ENCODE data around the gene FAM187B. TPM values are rescaled to one million over a fixed set of nuclear protein-coding genes. Genes with fewer than 3 reads are reported as not detected.
A peak's percentile ranks its signal among the peaks of the same experiment; 100 is the strongest.

The FAM187B gene
- under 1 TPM in 2 of 9 donors, not detected in 7; 0.06 to 0.18 TPM for total RNA-seq
- polyA plus RNA-seq = under 1 TPM in 2 of 3 donors, not detected in 1; 0.13 to 0.48 TPM
- long read RNA-seq, donor 1 = 0 reads
- long read RNA-seq, donor 2 = 0 reads
- long read RNA-seq, donor 3 = 0 reads
- long read RNA-seq, donor 4 = 0 reads
- long read RNA-seq, donor 5 = 0 reads
- long read RNA-seq, donor 6 = 0 reads
- long read RNA-seq, donor 7 = 0 reads
- long read RNA-seq, donor 8, partial matches to known transcripts = 97 of 97 reads
- long read RNA-seq, donor 8, other reads (novel, unspliced or antisense) = 0 of 97 reads
- long read RNA-seq, donor 9 = 0 reads
- long read RNA-seq, donor 10 = 0 reads

- intact Hi-C loops (cut with DNase I) = no loop called here
- TF ChIP-seq, protein P1, sequence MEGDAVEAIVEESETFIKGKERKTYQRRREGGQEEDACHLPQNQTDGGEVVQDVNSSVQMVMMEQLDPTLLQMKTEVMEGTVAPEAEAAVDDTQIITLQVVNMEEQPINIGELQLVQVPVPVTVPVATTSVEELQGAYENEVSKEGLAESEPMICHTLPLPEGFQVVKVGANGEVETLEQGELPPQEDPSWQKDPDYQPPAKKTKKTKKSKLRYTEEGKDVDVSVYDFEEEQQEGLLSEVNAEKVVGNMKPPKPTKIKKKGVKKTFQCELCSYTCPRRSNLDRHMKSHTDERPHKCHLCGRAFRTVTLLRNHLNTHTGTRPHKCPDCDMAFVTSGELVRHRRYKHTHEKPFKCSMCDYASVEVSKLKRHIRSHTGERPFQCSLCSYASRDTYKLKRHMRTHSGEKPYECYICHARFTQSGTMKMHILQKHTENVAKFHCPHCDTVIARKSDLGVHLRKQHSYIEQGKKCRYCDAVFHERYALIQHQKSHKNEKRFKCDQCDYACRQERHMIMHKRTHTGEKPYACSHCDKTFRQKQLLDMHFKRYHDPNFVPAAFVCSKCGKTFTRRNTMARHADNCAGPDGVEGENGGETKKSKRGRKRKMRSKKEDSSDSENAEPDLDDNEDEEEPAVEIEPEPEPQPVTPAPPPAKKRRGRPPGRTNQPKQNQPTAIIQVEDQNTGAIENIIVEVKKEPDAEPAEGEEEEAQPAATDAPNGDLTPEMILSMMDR (IDR thresholded peaks at IDR 0.05) = no peak
- TF ChIP-seq POLR2A (IDR thresholded peaks at IDR 0.05) = no peak
- Histone ChIP-seq H3K36me3 (replicated peaks in 1 of 2) (no peaks in the 10 kb centered on the region), H3K4me3 (no peak within 1 kb of the TSS), H3K27me3 (no peaks in the 10 kb centered on the region), H3K9me3 (replicated peaks in 1 of 3) (no peaks in the 10 kb centered on the region), H3K4me1 (replicated peaks in 1 of 2) (peaks cover 3 to 4% of the 10 kb centered on the region in 2 donors), H3K27ac (no peak within 1 kb of the TSS)
- DNase-seq = peak in 3 of 7 donors; percentile 6 to 40 (median 13)
- WGBS, 4 donors = 87 to 92% (median 90%) methylated on average over 14 of the region's 14 CpGs
These were observed at the start of gene FAM187B for GRCh38 chr19:35228177-35228930. FAM187B (minus strand) TSS chr19:35228739; CDS start chr19:35228680, 59 bp downstream.

GRCh38 chr19:35276706-35277281, 48.3 kb upstream of the FAM187B start:
- peaks cover 11 to 15% of the 10 kb centered on the region in 2 donors for H3K4me1 ChIP-seq (replicated peaks in 1 of 2)

GRCh38 chr19:35274323-35274722, 45.8 kb upstream of the FAM187B start:
- Histone ChIP-seq H3K4me3 (no peak overlapping the region), H3K36me3 (replicated peaks in 1 of 2) (peaks cover 0 to 82% of the 10 kb centered on the region in 2 donors), H3K4me1 (replicated peaks in 1 of 2) (peaks cover 15 to 19% of the 10 kb centered on the region in 2 donors), H3K27ac (no peak overlapping the region), H3K27me3 (no peaks in the 10 kb centered on the region), H3K9me3 (replicated peaks in 1 of 3) (no peaks in the 10 kb centered on the region)
- DNase-seq = no peak
- no peak for TF ChIP-seq POLR2A (IDR thresholded peaks at IDR 0.05)
- TF ChIP-seq, protein P1 (IDR thresholded peaks at IDR 0.05) = no peak
- 84 to 93% (median 90%) methylated on average over 3 to 5 of the region's 5 CpGs for WGBS, 4 donors
- intact Hi-C loops (cut with DNase I) = loop anchor here in 1 of 2 donors (10.0 kb wide), 1 partner anchor 190 kb away; no protein-coding TSS in a partner anchor

More at GRCh38 chr19:35276706-35277281, 48.3 kb upstream of the FAM187B start:
- H3K27ac ChIP-seq = no peak overlapping the region
- intact Hi-C loops (cut with DNase I) = loop anchor here in 1 of 2 donors (10.0 kb wide), 1 partner anchor 188 kb away; no protein-coding TSS in a partner anchor
- peaks cover 0 to 69% of the 10 kb centered on the region in 2 donors for H3K36me3 ChIP-seq (replicated peaks in 1 of 2)
- H3K4me3 ChIP-seq = no peak overlapping the region
- WGBS, 4 donors = 94 to 96% (median 96%) methylated on average over 18 to 28 of the region's 28 CpGs
- H3K9me3 ChIP-seq (replicated peaks in 1 of 3) = no peaks in the 10 kb centered on the region
- H3K27me3 ChIP-seq = no peaks in the 10 kb centered on the region
- TF ChIP-seq, protein P1 (IDR thresholded peaks at IDR 0.05) = no peak
- TF ChIP-seq POLR2A (IDR thresholded peaks at IDR 0.05) = no peak
- DNase-seq = no peak
